ENCODE measurements around the gene SMYD3.

Gene SMYD3

DNA sequence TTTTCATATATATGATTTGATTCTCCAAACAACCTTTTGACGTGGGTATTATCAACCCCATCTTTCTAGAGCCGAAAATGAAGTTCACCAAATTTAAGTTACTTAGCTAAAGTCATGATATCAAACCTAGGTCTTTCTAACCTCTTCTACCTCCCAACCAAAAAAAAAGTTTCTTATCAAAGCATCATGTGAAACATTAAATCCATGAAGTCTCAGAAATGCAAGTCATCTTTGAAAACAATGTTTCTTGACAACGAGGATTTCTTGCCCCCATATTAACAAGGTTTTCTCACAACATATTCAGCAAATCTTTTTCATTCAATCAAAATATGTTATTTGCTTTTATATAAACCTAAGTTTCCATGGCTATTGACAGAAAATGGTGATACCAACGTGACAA lies 306.3 kb downstream of the SMYD3 start:
- DNase-seq, result no peak

DNA sequence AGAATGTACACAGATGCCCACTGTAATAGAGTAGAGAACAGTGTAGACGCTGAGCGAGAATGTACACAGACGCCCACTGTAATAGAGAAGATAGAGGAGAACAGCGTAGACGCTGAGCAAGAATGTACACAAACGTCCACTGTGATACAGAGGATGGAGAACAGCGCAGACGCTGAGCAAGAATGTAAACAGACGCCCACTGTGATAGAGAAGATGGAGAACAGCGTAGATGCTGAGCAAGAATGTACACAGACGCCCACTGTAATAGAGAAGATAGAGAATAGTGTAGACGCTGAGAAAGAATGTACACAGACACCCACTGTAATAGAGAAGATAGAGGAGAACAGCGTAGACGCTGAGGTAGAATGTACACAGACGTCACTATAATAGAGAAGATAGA lies 306.9 kb downstream of the SMYD3 start:
- DNase-seq, result no peak

GRCh38 chr1:246199086-246199645 lies 307.9 kb downstream of the SMYD3 start:
- DNase-seq, result no peak

GRCh38 chr1:246198115-246198816 lies 308.8 kb downstream of the SMYD3 start:
- DNase-seq, result no peak

- no peak for DNase-seq
Observed at GRCh38 chr1:246197076-246197475, 310.0 kb downstream of the SMYD3 start.

DNA sequence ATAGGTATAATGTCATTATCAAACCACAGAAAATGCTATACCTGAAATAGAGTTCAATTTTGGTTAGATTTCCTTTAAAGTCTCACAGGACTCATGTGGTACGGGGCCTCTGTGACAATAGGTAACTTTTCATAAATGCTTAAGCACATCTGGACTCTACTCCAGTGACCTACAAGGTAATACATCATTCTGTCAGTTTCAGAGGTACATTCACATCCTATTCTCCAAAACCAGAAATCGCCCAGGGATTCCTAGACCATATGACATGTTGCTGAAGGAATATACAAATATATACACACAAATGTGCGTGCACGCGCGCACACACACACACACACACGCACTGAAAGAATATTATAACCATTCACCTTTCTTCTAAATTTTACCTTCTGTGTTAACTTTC lies 311.8 kb downstream of the SMYD3 start:
- no peak for DNase-seq

DNA sequence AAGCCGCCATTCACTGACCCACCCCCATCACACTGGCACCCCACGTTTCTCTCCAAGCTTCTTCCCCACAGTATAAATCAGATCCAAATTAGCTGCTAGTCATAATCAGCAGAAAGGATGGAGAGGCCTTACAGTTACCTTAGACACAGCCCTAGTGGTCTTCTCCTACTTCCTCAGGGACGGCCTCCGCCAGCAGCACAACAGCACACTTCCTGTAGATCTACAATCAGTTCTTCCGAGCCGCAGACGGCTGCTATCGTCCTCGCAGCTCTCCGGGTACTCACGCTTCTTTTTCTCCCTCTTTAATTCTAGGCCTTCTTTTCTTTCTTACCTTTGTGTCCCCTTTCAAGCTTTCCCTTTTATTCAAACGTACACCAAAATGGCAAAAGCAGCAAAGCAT lies 313.5 kb downstream of the SMYD3 start:
- DNase-seq, result no peak

- no peak for DNase-seq
Observed at GRCh38 chr1:246189126-246189525, 318.0 kb downstream of the SMYD3 start.

GRCh38 chr1:246187834-246188372 lies 319.2 kb downstream of the SMYD3 start:
- no peak for DNase-seq

- DNase-seq, result no peak
Observed at GRCh38 chr1:246184503-246184902, 322.6 kb downstream of the SMYD3 start.

DNA sequence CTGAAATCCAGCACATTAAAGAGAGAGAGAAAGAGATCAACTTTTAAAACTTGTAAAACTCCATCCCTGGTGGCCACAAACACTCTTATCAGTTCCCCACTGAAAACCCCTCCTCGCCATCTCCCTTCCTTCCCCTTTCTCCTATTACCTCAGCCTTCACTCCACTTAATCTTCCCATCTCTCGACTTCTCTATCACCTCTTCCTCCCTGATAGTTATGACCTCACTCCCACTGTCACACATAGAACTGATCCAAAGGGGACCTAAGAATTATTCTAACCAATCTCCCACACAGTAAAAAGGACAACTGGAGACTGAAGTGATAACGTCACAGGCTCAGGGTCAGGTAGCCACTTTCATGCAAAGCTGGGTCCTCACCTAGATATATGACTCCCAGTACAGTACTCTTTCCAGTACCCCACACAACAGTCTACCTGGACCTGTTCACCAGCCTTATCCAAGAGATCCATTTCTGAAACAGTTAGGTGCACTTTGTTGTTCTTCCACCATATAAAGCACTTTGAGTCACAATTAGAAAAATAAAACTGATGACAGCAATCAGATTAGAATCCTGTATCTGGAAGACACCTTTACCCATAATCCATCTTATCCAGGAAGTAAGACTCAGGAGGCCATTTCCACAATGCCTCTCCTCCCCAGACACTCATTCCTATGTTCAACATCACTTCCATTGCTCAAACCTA lies 324.8 kb downstream of the SMYD3 start:
- DNase-seq, result no peak

DNA sequence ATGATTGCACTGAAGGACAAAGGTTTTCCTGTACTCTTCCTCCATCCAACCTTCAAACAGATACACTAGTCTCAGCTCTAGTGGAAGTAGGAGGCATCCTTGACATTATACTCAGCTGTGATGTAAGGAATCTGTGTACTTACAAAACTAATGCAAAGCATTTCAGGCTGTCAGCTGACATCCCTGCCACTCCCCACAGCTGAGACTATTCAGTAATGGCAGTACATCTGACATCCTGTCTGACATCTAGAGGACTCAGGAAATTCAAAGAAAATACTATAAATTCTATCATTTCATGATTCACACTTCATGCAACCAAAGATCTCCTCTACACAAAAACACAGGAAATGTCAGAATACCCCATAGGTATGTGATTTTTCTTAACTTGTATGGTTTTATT lies 325.8 kb downstream of the SMYD3 start:
- DNase-seq, result no peak

- DNase-seq, result no peak
Observed at GRCh38 chr1:246179401-246179800, 327.7 kb downstream of the SMYD3 start.

- DNase-seq, result no peak
Observed at GRCh38 chr1:246178717-246179311, 328.3 kb downstream of the SMYD3 start.

GRCh38 chr1:246176126-246177024 lies 330.7 kb downstream of the SMYD3 start:
- DNase-seq, result no peak

GRCh38 chr1:246170574-246171261 lies 336.4 kb downstream of the SMYD3 start:
- DNase-seq, result no peak

DNA sequence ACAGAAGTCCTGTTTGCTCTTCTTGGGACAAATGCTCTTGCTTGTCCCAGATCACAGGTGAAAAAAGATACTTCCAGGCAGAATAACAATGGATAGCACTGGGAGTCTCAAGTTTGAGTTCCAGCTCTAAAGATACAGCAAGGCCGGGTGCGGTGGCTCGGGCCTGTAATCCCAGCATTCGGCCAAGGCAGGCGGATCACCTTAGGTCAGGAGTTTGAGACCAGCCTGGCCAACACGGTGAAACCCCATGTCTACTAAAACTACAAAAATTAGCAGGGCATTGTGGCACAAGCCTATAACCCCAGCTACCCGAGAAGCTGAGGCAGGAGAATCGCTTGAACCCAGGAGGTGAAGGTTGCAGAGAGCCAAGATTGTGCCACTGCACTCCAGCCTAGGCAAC lies 337.6 kb downstream of the SMYD3 start:
- DNase-seq, result no peak

- DNase-seq, result no peak
Observed at GRCh38 chr1:246169019-246169418, 338.1 kb downstream of the SMYD3 start.

DNA sequence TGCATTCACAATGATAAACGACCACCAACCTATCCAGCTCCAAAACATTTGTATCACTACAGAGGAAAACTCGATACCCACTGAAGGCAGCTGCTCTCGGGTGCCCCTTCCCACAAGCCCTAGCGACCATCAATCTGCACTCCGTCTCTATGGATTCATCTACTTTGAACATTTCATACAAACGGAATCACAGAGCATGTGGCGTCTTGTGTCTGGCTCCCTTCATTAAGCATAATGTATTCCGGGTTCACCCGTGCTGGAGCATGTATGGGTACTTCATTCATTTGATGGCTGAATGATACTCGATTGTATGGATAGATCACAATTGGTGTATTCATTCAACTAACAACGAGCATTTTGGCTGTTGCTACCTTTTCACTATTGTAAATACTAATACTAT lies 340.2 kb downstream of the SMYD3 start:
- DNase-seq, result no peak

DNA sequence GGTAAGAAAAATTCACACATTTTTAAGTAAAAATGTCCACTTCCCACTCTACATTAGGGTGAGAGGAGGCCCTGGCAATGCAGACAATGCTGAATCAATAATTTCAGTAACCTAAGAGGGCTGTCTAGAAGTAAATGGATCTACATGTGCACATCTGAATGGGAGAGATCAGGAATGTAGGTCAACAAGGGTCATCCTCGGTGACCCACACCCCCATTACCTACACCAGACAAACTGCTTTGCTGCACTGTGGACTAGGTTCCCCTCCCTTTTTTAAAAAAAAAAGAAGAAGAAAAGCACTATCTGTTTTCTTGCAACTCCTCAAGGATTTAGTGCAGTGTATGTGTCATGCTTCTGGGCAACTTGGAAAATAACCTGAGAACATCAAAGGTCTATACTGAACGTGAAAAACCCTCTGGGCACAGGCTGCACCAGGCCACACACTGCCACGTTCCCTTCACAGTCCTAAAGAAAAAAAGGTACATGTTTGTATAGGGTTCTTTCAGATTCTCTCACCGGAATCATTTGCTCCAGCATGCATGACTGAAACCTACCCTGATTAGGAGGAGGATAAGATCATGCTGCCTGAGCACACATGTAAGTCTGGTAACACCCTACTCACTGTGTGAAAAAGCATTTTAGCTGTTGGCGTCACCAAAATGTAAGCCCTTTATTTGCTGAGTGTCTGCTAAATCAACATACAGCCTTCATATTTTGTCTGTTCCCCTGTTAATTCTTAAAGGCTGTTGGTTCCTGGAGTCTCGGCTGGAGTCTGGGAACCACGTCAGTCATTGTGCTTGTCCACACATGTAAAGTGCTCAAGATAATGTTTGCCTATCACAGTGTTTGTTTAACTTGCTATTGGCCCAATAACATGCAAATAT lies 341.0 kb downstream of the SMYD3 start:
- DNase-seq, result peak; percentile 80

DNA sequence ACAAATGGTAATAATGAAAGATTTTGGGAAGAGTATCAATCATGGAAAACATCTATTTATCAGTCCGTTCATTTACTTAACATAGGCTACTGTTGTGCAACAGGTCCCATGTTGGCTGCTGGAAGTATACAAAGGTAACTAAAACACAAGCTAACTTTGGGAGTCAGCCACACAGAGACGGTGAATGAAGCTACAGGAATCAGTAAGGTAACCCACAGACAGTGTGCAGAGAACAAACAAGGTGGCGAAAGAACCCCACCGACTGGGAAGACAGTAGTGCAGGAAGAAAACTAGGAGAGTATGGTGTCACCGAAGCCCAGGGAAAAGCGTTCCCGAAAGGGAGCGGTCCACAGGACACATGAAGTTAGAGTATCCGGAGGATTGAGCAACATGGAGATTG lies 342.3 kb downstream of the SMYD3 start:
- no peak for DNase-seq
